ENCODE measurements around the gene PGBD4.

PGBD4 gene

GRCh38 chr15:34099914-34100313, 2.0 kb upstream of the PGBD4 start:
- peak overlapping the region; percentile 92 for H3K4me2 ChIP-seq (ENCODE audit: low read depth, low read length, poor library complexity, severe bottlenecking)
- H3K9me3 ChIP-seq (ENCODE audit: insufficient read depth, low read length): peaks cover 19% of the 10 kb centered on the region; the same call in 1 of the 2 replicates
- no peak overlapping the region for H3K27ac ChIP-seq (ENCODE audit: low read depth, low read length)
- H3K36me3 ChIP-seq (ENCODE audit: low read length): peaks cover 15% of the 10 kb centered on the region
- H3K4me3 ChIP-seq (ENCODE audit: insufficient read depth, low read length, poor library complexity, severe bottlenecking): peak overlapping the region; percentile 72
- no peaks in the 10 kb centered on the region for H3K9me2 ChIP-seq (replicated peaks; ENCODE audit: insufficient read depth, low read length)
- TF ChIP-seq EZH2phosphoT487 (conservative IDR thresholded peaks at IDR 0.05; ENCODE audit: low read length): no peak
- no peak for TF ChIP-seq CTCF (IDR thresholded peaks at IDR 0.05; ENCODE audit: insufficient read depth, low read length, poor library complexity, severe bottlenecking)
- no peak overlapping the region for H3K9ac ChIP-seq (ENCODE audit: low read length)
- H3K79me2 ChIP-seq (ENCODE audit: insufficient read depth, low read length): peaks cover 59% of the 10 kb centered on the region
- 0 out of 2 replicates have a peak, but pooled peaks cover 3% of the 10 kb centered on the region for H4K20me1 ChIP-seq (ENCODE audit: low read depth, low read length)
- H2AFZ ChIP-seq (ENCODE audit: low read depth, low read length, severe bottlenecking): no peak overlapping the region
- no peaks in the 10 kb centered on the region for H3K27me3 ChIP-seq (ENCODE audit: low read length)
- no peaks in the 10 kb centered on the region for H3F3A ChIP-seq (ENCODE audit: insufficient read depth)

GRCh38 chr15:34102175-34102925, 467 bp downstream of the PGBD4 start:
- H3K9ac ChIP-seq (ENCODE audit: low read length): peak overlapping the region; percentile 69

GRCh38 chr15:34106423-34106822, 4.5 kb downstream of the PGBD4 start:
- Histone ChIP-seq H4K20me1 (ENCODE audit: low read depth, low read length) (no peaks in the 10 kb centered on the region), H3K9ac (ENCODE audit: low read length) (no peak overlapping the region), H3K9me3 (ENCODE audit: insufficient read depth, low read length) (peaks cover 19% of the 10 kb centered on the region; the same call in 1 of the 2 replicates), H3K27ac (ENCODE audit: low read depth, low read length) (no peak overlapping the region), H2AFZ (ENCODE audit: low read depth, low read length, severe bottlenecking) (no peak overlapping the region), H3K27me3 (ENCODE audit: low read length) (no peaks in the 10 kb centered on the region), H3F3A (ENCODE audit: insufficient read depth) (no peaks in the 10 kb centered on the region), H3K79me2 (ENCODE audit: insufficient read depth, low read length) (peaks cover 2% of the 10 kb centered on the region), H3K4me3 (ENCODE audit: insufficient read depth, low read length, poor library complexity, severe bottlenecking) (no peak overlapping the region), H3K4me2 (ENCODE audit: low read depth, low read length, poor library complexity, severe bottlenecking) (no peak overlapping the region), H3K36me3 (ENCODE audit: low read length) (peaks cover 8% of the 10 kb centered on the region; the same call in 1 of the 2 replicates), H3K9me2 (replicated peaks; ENCODE audit: insufficient read depth, low read length) (no peaks in the 10 kb centered on the region)
- TF ChIP-seq CTCF (IDR thresholded peaks at IDR 0.05; ENCODE audit: insufficient read depth, low read length, poor library complexity, severe bottlenecking): no peak
- no peak for TF ChIP-seq EZH2phosphoT487 (conservative IDR thresholded peaks at IDR 0.05; ENCODE audit: low read length)

More at GRCh38 chr15:34102175-34102925, 467 bp downstream of the PGBD4 start:
- peaks cover 43% of the 10 kb centered on the region for H3K79me2 ChIP-seq (ENCODE audit: insufficient read depth, low read length)
- H3K9me3 ChIP-seq (ENCODE audit: insufficient read depth, low read length): peaks cover 19% of the 10 kb centered on the region; the same call in 1 of the 2 replicates
- peak overlapping the region; percentile 58 for H2AFZ ChIP-seq (ENCODE audit: low read depth, low read length, severe bottlenecking)
- H3K27me3 ChIP-seq (ENCODE audit: low read length): no peaks in the 10 kb centered on the region
- H3K4me3 ChIP-seq (ENCODE audit: insufficient read depth, low read length, poor library complexity, severe bottlenecking): peak overlapping the region; percentile 58
- peak overlapping the region; percentile 61 for H3K4me2 ChIP-seq (ENCODE audit: low read depth, low read length, poor library complexity, severe bottlenecking)
- no peak for TF ChIP-seq EZH2phosphoT487 (conservative IDR thresholded peaks at IDR 0.05; ENCODE audit: low read length)
- TF ChIP-seq CTCF (IDR thresholded peaks at IDR 0.05; ENCODE audit: insufficient read depth, low read length, poor library complexity, severe bottlenecking): no peak
- H3K27ac ChIP-seq (ENCODE audit: low read depth, low read length): peak overlapping the region; percentile 33
- 0 out of 2 replicates have a peak, but pooled peaks cover 3% of the 10 kb centered on the region for H4K20me1 ChIP-seq (ENCODE audit: low read depth, low read length)
- peaks cover 8% of the 10 kb centered on the region for H3K36me3 ChIP-seq (ENCODE audit: low read length)
- H3K9me2 ChIP-seq (replicated peaks; ENCODE audit: insufficient read depth, low read length): no peaks in the 10 kb centered on the region
- H3F3A ChIP-seq (ENCODE audit: insufficient read depth): no peaks in the 10 kb centered on the region

Data from SU-DHL-6 (cell line).